Sigmoid colon (tissue), 7 donors: ENCODE data around the gene NAT10. TPM values are rescaled to one million over a fixed set of nuclear protein-coding genes. Genes with fewer than 3 reads are reported as not detected.

Source experiments
- DNase-seq: peaks from one replicate; pipeline ENCODE4 v3.0.0-alpha.2; 2019
- H3K27ac ChIP-seq, 4 donors: fragments of 200-600 bp; sonication (generic); one replicate each; pipeline ENCODE4 v1.5.1; 2016 to 2019; ENCODE audit warnings: mild to moderate bottlenecking in 1 of 4
- H3K27me3 ChIP-seq, 3 donors: fragments of 200-600 bp; sonication (generic); one replicate each; pipeline ENCODE4 v1.5.1; 2019; ENCODE audit warnings: mild to moderate bottlenecking in 1 of 3
- H3K36me3 ChIP-seq, 4 donors: fragments of 200-600 bp; sonication (generic); one replicate each; pipeline ENCODE4 v1.5.1; 2016 to 2019
- H3K4me1 ChIP-seq, 4 donors: fragments of 200-600 bp; sonication (generic); one replicate each; pipeline ENCODE4 v1.5.1; 2017 to 2019
- H3K4me3 ChIP-seq, 4 donors: fragments of 200-600 bp; sonication (generic); one replicate each; pipeline ENCODE4 v1.5.1; 2017 to 2019; ENCODE audit warnings: mild to moderate bottlenecking in 2 of 4, moderate library complexity in 1 of 4
- H3K9me3 ChIP-seq, 4 donors: fragments of 200-600 bp in 3 of 4; sonication (generic) in 3 of 4; one replicate each; pipeline versions ENCODE4 v1.5.1 to v1.6.1; 2013 to 2019
- EP300 ChIP-seq, 4 donors: sonication (generic); formaldehyde crosslinking; IDR thresholded peaks; one replicate each; pipeline ENCODE4 v1.6.1; 2017; ENCODE audit warnings: antibody characterized with exemption in 4 of 4
- POLR2A ChIP-seq, 2 donors: fragments of 450-650 bp; IDR thresholded peaks; one replicate each; pipeline ENCODE4 v1.6.1; 2016; ENCODE audit warnings: antibody characterized with exemption in 2 of 2, mild to moderate bottlenecking in 2 of 2, moderate library complexity in 2 of 2
- POLR2AphosphoS5 ChIP-seq, 4 donors: sonication (generic); formaldehyde crosslinking; IDR thresholded peaks; one replicate each; pipeline ENCODE4 v1.6.1; 2017; ENCODE audit warnings: antibody characterized with exemption in 4 of 4
- WGBS, 2 donors: extraction: QIAGEN DNeasy Blood & Tissue Kit; methylation state at CpG; one replicate each; pipeline ENCODE4 v1.1.7; 2013; 5-methylcytosine and 5-hydroxymethylcytosine counted together
- intact Hi-C: fragments of 100-400 bp; cut with DNase I; formaldehyde crosslinking; loops from one replicate; pipeline ENCODE4 v1.15.1; 2023
- polyA plus RNA-seq, 3 donors: library from polyadenylated mRNA; stranded (reverse); fragments of 200-250 nt; gene quantifications; one replicate each; pipeline ENCODE4 v1.2.3, GENCODE V29; 2013
- total RNA-seq, 4 donors: library from RNA; depleted of rRNA; stranded (reverse); fragments of >200 nt; gene quantifications; one replicate each; pipeline ENCODE4 v1.1.0, GENCODE V29; 2016
- TF ChIP-seq, protein P1 (sequence below), 4 experiments: fragments of 450-650 bp in 3 of 4; fragments of 200-600 bp in 1 of 4; IDR thresholded peaks; one replicate each; pipeline ENCODE4 v1.5.1; 2016 to 2019; ENCODE audit warnings: antibody characterized with exemption in 4 of 4, mild to moderate bottlenecking in 3 of 4, moderate library complexity in 2 of 4
- donor health status: healthy with polysubstance abuse.
- donor health status: Bipolar disorder and iron deficiency.
- donor health status: healthy.

NAT10 gene
- total and polyA plus RNA-seq, 7 donors, result 5.3 to 35.4 (median 17.4) TPM

DNA sequence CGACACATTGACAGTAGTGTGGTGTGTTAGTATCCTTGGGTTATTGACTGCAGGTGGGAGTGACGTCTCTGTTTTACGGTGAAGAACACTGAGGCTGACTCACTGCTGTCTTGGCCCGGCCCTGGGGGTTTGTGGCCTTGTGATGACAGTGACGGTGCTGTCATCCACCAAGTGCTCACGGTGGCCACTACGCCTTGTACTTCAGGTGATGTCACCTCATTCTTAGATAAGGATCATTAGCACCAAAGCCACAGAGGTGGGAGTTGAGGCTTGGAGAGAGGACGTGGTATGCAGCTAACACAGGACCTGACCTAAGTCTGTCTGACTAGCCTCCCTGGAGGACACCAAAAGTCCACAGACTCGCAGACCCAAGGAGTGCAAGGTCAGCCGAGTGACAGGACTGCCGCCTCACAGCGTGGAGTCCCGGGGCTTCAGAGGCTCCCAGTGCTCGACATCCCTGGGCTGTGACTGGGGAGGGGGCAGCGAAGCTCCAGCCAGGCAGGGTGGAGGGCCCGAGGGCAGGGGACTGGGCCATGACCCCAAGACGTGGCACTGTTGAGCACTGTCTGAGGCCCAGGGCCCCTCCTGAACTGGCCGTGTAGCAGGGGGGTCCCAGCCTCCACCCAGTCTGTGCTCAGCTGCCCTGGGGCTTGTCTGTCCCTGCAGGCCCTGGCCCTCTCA, 56.5 kb downstream of the NAT10 start:
- Histone ChIP-seq H3K27me3 (no peaks in the 10 kb centered on the region), H3K4me1 (peaks cover 0 to 6% (median 2%) of the 10 kb centered on the region in 4 donors), H3K4me3 (no peak overlapping the region), H3K27ac (no peak overlapping the region), H3K36me3 (peaks cover 0 to 13% (median 0%) of the 10 kb centered on the region in 4 donors), H3K9me3 (no peaks in the 10 kb centered on the region)
- 69 to 82% methylated on average over 18 of the region's 18 CpGs for whole genome bisulfite sequencing, 2 donors
- TF ChIP-seq EP300 (IDR thresholded peaks at IDR 0.05) (no peak), POLR2AphosphoS5 (IDR thresholded peaks at IDR 0.05) (no peak)
- no peak for DNase-seq
- intact Hi-C loops, result loop anchor here (5.0 kb wide), 1 partner anchor 290 kb away; no protein-coding TSS in a partner anchor

DNA sequence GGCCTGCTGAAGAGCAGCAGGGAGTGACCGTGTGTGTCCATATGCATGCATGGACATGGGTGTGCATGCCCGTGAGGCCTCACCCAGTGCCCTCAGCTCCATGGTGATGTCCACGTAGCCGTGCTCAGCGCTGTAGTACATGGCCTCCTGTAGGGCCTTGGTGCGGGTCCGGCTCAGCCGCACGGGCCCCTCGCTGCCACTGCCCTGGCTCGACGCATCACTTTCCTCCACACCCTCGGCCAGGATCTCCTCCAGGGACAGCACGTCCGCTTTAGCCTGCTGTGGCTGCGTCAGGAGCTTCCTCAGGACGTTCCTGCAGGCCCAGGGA, 57.0 kb downstream of the NAT10 start:
- no peak for TF ChIP-seq POLR2AphosphoS5 (IDR thresholded peaks at IDR 0.05)
- TF ChIP-seq, protein P1, sequence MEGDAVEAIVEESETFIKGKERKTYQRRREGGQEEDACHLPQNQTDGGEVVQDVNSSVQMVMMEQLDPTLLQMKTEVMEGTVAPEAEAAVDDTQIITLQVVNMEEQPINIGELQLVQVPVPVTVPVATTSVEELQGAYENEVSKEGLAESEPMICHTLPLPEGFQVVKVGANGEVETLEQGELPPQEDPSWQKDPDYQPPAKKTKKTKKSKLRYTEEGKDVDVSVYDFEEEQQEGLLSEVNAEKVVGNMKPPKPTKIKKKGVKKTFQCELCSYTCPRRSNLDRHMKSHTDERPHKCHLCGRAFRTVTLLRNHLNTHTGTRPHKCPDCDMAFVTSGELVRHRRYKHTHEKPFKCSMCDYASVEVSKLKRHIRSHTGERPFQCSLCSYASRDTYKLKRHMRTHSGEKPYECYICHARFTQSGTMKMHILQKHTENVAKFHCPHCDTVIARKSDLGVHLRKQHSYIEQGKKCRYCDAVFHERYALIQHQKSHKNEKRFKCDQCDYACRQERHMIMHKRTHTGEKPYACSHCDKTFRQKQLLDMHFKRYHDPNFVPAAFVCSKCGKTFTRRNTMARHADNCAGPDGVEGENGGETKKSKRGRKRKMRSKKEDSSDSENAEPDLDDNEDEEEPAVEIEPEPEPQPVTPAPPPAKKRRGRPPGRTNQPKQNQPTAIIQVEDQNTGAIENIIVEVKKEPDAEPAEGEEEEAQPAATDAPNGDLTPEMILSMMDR (IDR thresholded peaks at IDR 0.05), result no peak
- no peak for TF ChIP-seq EP300 (IDR thresholded peaks at IDR 0.05)
- TF ChIP-seq POLR2A (IDR thresholded peaks at IDR 0.05), result no peak
- WGBS, 2 donors, result 88 to 93% methylated on average over 17 of the region's 17 CpGs
- Histone ChIP-seq H3K9me3 (no peaks in the 10 kb centered on the region), H3K4me1 (peaks cover 0 to 2% (median under 1%) of the 10 kb centered on the region in 4 donors), H3K36me3 (peaks cover 0 to 13% (median 0%) of the 10 kb centered on the region in 4 donors), H3K27ac (no peak overlapping the region), H3K27me3 (no peaks in the 10 kb centered on the region), H3K4me3 (no peak overlapping the region)
- DNase-seq, result no peak
- intact Hi-C loops, result loop anchor here (5.0 kb wide), 1 partner anchor 290 kb away; no protein-coding TSS in a partner anchor

DNA sequence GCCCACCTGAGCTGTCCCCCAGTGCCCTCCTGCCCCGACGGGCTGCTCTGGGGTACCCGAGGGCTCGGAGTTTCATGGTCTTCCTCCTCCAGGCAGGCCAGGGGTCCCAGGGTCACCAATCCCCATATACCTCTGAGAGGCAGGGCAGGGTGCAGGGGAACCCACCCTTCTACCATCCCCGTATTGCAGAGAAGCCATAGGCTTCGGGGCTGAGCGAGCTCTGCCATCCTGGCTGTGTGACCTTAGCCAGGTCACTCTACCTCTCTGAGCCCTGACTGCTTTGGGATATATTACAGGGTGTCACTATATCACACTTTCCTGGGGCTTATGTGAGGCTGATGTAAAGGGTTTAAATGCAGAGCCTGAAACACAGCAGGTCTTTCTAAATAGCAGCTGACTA, 57.4 kb downstream of the NAT10 start:
- Histone ChIP-seq H3K4me1 (no peaks in the 10 kb centered on the region), H3K9me3 (no peaks in the 10 kb centered on the region), H3K27me3 (no peaks in the 10 kb centered on the region), H3K27ac (no peak overlapping the region), H3K36me3 (peaks cover 0 to 13% (median 0%) of the 10 kb centered on the region in 4 donors), H3K4me3 (no peak overlapping the region)
- DNase-seq, result no peak
- TF ChIP-seq POLR2AphosphoS5 (IDR thresholded peaks at IDR 0.05) (no peak), EP300 (IDR thresholded peaks at IDR 0.05) (no peak)
- WGBS, 2 donors, result 95 to 96% methylated on average over 7 of the region's 7 CpGs
- intact Hi-C loops, result loop anchor here (5.0 kb wide), 1 partner anchor 291 kb away; no protein-coding TSS in a partner anchor

DNA sequence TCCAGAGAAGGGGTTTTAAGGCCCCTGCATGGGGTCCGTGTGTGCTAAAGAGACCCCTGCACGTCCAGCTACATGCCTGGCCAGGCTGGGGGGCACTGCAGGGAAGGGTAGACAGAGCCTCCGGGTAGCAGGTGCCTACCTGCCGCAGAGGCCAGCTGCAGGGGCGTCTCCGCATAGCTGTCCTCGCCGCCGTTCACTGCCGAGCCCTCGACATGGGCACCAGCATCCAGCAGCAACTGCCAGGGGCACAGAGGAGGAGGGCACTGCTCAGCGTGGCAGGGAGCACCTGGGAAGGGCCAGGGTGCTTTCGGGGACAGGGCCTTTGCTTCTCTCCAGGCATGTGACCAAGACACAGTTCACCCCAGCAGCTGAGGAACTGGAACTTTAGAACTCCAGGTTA, 59.7 kb downstream of the NAT10 start:
- WGBS, 2 donors, result 88 to 92% methylated on average over 13 of the region's 13 CpGs
- TF ChIP-seq EP300 (IDR thresholded peaks at IDR 0.05) (no peak), POLR2AphosphoS5 (IDR thresholded peaks at IDR 0.05) (no peak), POLR2A (IDR thresholded peaks at IDR 0.05) (no peak)
- TF ChIP-seq, protein P1 (IDR thresholded peaks at IDR 0.05), result no peak
- Histone ChIP-seq H3K4me1 (no peaks in the 10 kb centered on the region), H3K36me3 (peaks cover 0 to 9% (median 0%) of the 10 kb centered on the region in 4 donors), H3K9me3 (no peaks in the 10 kb centered on the region), H3K27me3 (no peaks in the 10 kb centered on the region), H3K27ac (no peak overlapping the region), H3K4me3 (no peak overlapping the region)
- DNase-seq, result no peak
- intact Hi-C loops, result no loop called here

DNA sequence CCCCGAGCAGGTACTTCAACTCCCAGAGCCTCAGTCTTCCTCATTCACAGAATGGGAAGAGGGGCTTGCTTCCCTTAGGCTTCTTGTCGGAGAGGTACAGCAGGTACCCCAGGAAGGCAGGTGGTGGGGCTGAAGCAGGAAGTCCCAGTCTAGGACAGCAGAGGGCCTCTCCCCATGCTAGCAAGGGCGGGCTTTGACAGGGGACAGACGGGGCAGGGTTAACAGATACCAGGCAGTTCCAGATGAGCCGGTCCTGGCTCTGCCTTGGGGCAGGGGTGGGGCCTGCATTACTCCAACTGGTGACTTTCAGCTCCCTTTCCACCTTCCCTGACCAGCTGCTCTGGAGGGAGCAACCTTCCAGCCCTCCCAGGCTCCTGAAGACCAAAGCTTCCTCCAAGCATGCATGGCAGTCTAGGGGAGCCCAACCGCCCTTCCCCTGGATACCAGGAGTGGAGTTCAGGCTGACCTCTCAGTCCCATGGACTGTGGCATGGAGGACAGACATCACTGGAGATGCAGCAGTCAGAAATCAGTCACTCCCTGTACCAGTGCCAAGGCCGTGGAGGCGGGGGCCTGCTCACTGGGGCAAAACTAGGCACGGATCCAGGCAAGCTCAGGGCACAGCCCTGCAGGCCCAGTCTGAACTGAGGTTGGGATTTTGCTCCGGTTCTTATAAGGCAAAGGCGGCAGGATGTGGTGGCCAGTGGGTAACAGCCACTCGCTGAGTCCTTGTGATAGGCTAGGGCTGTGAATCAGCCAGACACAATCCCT, 60.5 kb downstream of the NAT10 start:
- 59 to 82% methylated on average over 12 of the region's 12 CpGs for WGBS, 2 donors
- no peak for TF ChIP-seq POLR2A (IDR thresholded peaks at IDR 0.05)
- no peak for TF ChIP-seq EP300 (IDR thresholded peaks at IDR 0.05)
- TF ChIP-seq POLR2AphosphoS5 (IDR thresholded peaks at IDR 0.05), result no peak
- TF ChIP-seq, protein P1 (IDR thresholded peaks at IDR 0.05), result no peak
- Histone ChIP-seq H3K4me3 (no peak overlapping the region), H3K36me3 (peaks cover 0 to 15% (median 0%) of the 10 kb centered on the region in 4 donors), H3K27ac (no peak overlapping the region), H3K9me3 (no peaks in the 10 kb centered on the region), H3K27me3 (no peaks in the 10 kb centered on the region), H3K4me1 (no peaks in the 10 kb centered on the region)
- DNase-seq, result no peak
- intact Hi-C loops, result no loop called here
